ENCODE data around the gene ULK4.

Gene ULK4

GRCh38 chr3:41578798-41579197 is 383.1 kb downstream of the ULK4 start:
- H3K4me1 ChIP-seq (ENCODE audit: insufficient read depth, poor library complexity, severe bottlenecking), result no peaks in the 10 kb centered on the region
- no peaks in the 10 kb centered on the region for H3K27me3 ChIP-seq (ENCODE audit: insufficient read depth, poor library complexity, severe bottlenecking)
- ATAC-seq (ENCODE audit: low read depth), result no peak
- no peak for TF ChIP-seq CTCF (IDR thresholded peaks at IDR 0.05; ENCODE audit: poor library complexity, severe bottlenecking)
- DNase-seq (ENCODE audit: low spot score), result no peak
- H3K4me3 ChIP-seq (ENCODE audit: severe bottlenecking), result no peak overlapping the region
- no peak overlapping the region for H3K27ac ChIP-seq (ENCODE audit: poor library complexity, severe bottlenecking)
- no peaks in the 10 kb centered on the region for H3K9me3 ChIP-seq (ENCODE audit: severe bottlenecking)
- no peaks in the 10 kb centered on the region for H3K36me3 ChIP-seq (ENCODE audit: low read depth)

- Histone ChIP-seq H3K4me1 (ENCODE audit: insufficient read depth, poor library complexity, severe bottlenecking) (no peaks in the 10 kb centered on the region), H3K9me3 (ENCODE audit: severe bottlenecking) (no peaks in the 10 kb centered on the region), H3K36me3 (ENCODE audit: low read depth) (no peaks in the 10 kb centered on the region), H3K4me3 (ENCODE audit: severe bottlenecking) (no peak overlapping the region), H3K27me3 (ENCODE audit: insufficient read depth, poor library complexity, severe bottlenecking) (no peaks in the 10 kb centered on the region), H3K27ac (ENCODE audit: poor library complexity, severe bottlenecking) (no peak overlapping the region)
- TF ChIP-seq CTCF (IDR thresholded peaks at IDR 0.05; ENCODE audit: poor library complexity, severe bottlenecking), result no peak
- no peak for ATAC-seq (ENCODE audit: low read depth)
- no peak for DNase-seq (ENCODE audit: low spot score)
These were observed 386.2 kb downstream of the ULK4 start for GRCh38 chr3:41575724-41576123.

- Histone ChIP-seq H3K4me1 (ENCODE audit: insufficient read depth, poor library complexity, severe bottlenecking) (no peaks in the 10 kb centered on the region), H3K9me3 (ENCODE audit: severe bottlenecking) (no peaks in the 10 kb centered on the region), H3K36me3 (ENCODE audit: low read depth) (no peaks in the 10 kb centered on the region), H3K27me3 (ENCODE audit: insufficient read depth, poor library complexity, severe bottlenecking) (no peaks in the 10 kb centered on the region), H3K4me3 (ENCODE audit: severe bottlenecking) (no peak overlapping the region), H3K27ac (ENCODE audit: poor library complexity, severe bottlenecking) (no peak overlapping the region)
- TF ChIP-seq CTCF (IDR thresholded peaks at IDR 0.05; ENCODE audit: poor library complexity, severe bottlenecking), result no peak
- no peak for ATAC-seq (ENCODE audit: low read depth)
- DNase-seq (ENCODE audit: low spot score), result no peak
These were observed 387.0 kb downstream of the ULK4 start for GRCh38 chr3:41574900-41575299.

- Histone ChIP-seq H3K4me3 (ENCODE audit: severe bottlenecking) (no peak overlapping the region), H3K27me3 (ENCODE audit: insufficient read depth, poor library complexity, severe bottlenecking) (no peaks in the 10 kb centered on the region), H3K27ac (ENCODE audit: poor library complexity, severe bottlenecking) (no peak overlapping the region), H3K4me1 (ENCODE audit: insufficient read depth, poor library complexity, severe bottlenecking) (no peaks in the 10 kb centered on the region), H3K9me3 (ENCODE audit: severe bottlenecking) (no peaks in the 10 kb centered on the region), H3K36me3 (ENCODE audit: low read depth) (no peaks in the 10 kb centered on the region)
- ATAC-seq (ENCODE audit: low read depth), result no peak
- no peak for DNase-seq (ENCODE audit: low spot score)
- TF ChIP-seq CTCF (IDR thresholded peaks at IDR 0.05; ENCODE audit: poor library complexity, severe bottlenecking), result no peak
These were observed 388.3 kb downstream of the ULK4 start for GRCh38 chr3:41573591-41573990.

GRCh38 chr3:41572092-41572491 is 389.8 kb downstream of the ULK4 start:
- H3K36me3 ChIP-seq (ENCODE audit: low read depth), result no peaks in the 10 kb centered on the region
- H3K27me3 ChIP-seq (ENCODE audit: insufficient read depth, poor library complexity, severe bottlenecking), result no peaks in the 10 kb centered on the region
- no peak for ATAC-seq (ENCODE audit: low read depth)
- H3K4me3 ChIP-seq (ENCODE audit: severe bottlenecking), result no peak overlapping the region
- H3K27ac ChIP-seq (ENCODE audit: poor library complexity, severe bottlenecking), result no peak overlapping the region
- TF ChIP-seq CTCF (IDR thresholded peaks at IDR 0.05; ENCODE audit: poor library complexity, severe bottlenecking), result no peak
- no peaks in the 10 kb centered on the region for H3K9me3 ChIP-seq (ENCODE audit: severe bottlenecking)
- H3K4me1 ChIP-seq (ENCODE audit: insufficient read depth, poor library complexity, severe bottlenecking), result no peaks in the 10 kb centered on the region
- DNase-seq (ENCODE audit: low spot score), result no peak
